ENCODE results near the gene ASB13.

- TF ChIP-seq TAF1 (IDR thresholded peaks at IDR 0.05; ENCODE audit: low read depth) (no peak), CTCF (IDR thresholded peaks at IDR 0.05; ENCODE audit: poor library complexity, severe bottlenecking) (no peak), EZH2 (IDR thresholded peaks at IDR 0.05; ENCODE audit: borderline replicate concordance, insufficient read depth, low read length, poor library complexity, severe bottlenecking) (no peak), REST (IDR thresholded peaks at IDR 0.05; ENCODE audit: borderline replicate concordance) (no peak), EP300 (conservative IDR thresholded peaks at IDR 0.05; ENCODE audit: poor library complexity, severe bottlenecking) (no peak)
Measured at GRCh38 chr10:5633166-5633749, 33.1 kb downstream of the ASB13 start.
